HL-60/S4 treated with phorbol 12-myristate 13-acetate at 8.2 ng/mL for 4 days and 3 days (cell line): ENCODE data around the gene UBE2M.
"Not testable (repeated sequence)": the region's sequence is repeated elsewhere in the genome, so short reads cannot be mapped to it uniquely, and the experiment has no call there.

Experiments
- in situ Hi-C: fragments of 300-500 bp; cut with MboI; formaldehyde crosslinking; loops from 2 replicates; pipeline ENCODE4 v1.15.0; 2022; ENCODE audit warnings: low sequenced_read_pairs

The UBE2M gene

GRCh38 chr19:58542641-58543372 is 15.6 kb downstream of the UBE2M start:
- in situ Hi-C loops: not testable (repeated sequence)

- in situ Hi-C loops: not testable (repeated sequence)
Observed at GRCh38 chr19:58539169-58539559, 19.2 kb downstream of the UBE2M start.

GRCh38 chr19:58538257-58539168 is 19.9 kb downstream of the UBE2M start:
- in situ Hi-C loops: no loop called here

GRCh38 chr19:58536852-58537798 is 21.3 kb downstream of the UBE2M start:
- in situ Hi-C loops: no loop called here

GRCh38 chr19:58535857-58536256 is 22.6 kb downstream of the UBE2M start:
- in situ Hi-C loops: no loop called here

GRCh38 chr19:58531034-58531840 is 27.2 kb downstream of the UBE2M start:
- in situ Hi-C loops: no loop called here

GRCh38 chr19:58529405-58529804 is 29.0 kb downstream of the UBE2M start:
- in situ Hi-C loops: no loop called here

GRCh38 chr19:58522709-58523108 is 35.7 kb downstream of the UBE2M start:
- in situ Hi-C loops: no loop called here

- in situ Hi-C loops: no loop called here
Observed at GRCh38 chr19:58521651-58522050, 36.8 kb downstream of the UBE2M start.

GRCh38 chr19:58520257-58520599 is 38.2 kb downstream of the UBE2M start:
- in situ Hi-C loops: no loop called here

- in situ Hi-C loops: no loop called here
Observed at GRCh38 chr19:58519355-58520256, 38.8 kb downstream of the UBE2M start, which contains the start of gene ZBTB45. TSS of gene ZBTB45 (minus strand) at chr19:58519810. CDS start at chr19:58517673, 2,137 bp downstream.

GRCh38 chr19:58519087-58519354 is 39.4 kb downstream of the UBE2M start:
- in situ Hi-C loops: no loop called here

GRCh38 chr19:58518256-58519086 is 39.9 kb downstream of the UBE2M start:
- in situ Hi-C loops: no loop called here

GRCh38 chr19:58516964-58517833 is 41.2 kb downstream of the UBE2M start:
- in situ Hi-C loops: no loop called here

GRCh38 chr19:58516246-58516836 is 42.1 kb downstream of the UBE2M start:
- in situ Hi-C loops: no loop called here

GRCh38 chr19:58515259-58515658 is 43.2 kb downstream of the UBE2M start:
- in situ Hi-C loops: no loop called here

GRCh38 chr19:58514564-58515022 is 43.8 kb downstream of the UBE2M start:
- in situ Hi-C loops: no loop called here
